HCEC 1CT (cell line): ENCODE results near the gene CALHM4.
A peak's percentile ranks its signal among the peaks of the same experiment; 100 is the strongest.
"Not testable (repeated sequence)": the region's sequence is repeated elsewhere in the genome, so short reads cannot be mapped to it uniquely, and the experiment has no call there.

Experiments used
- DNase-seq: peaks from one replicate; pipeline ENCODE4 v3.0.0-alpha.2; 2017

Gene CALHM4

DNA sequence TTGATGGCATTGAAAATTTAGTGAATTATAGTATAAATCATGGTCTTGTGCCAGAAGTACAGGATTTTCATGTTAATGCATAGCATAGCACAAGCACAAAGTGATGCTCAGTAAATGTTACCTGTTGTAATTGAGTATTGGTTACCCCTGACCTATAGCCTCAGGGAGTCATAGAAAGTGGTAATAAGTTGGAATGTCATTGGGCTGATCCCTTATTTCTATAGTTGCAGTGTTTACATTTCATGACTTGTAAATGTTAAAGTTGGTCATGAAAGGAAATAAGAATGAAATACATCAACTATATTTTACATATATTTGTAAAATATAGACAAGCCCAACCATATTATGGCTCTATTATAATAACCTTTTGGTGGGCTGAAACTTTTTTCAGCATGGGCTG lies 24.8 kb downstream of the CALHM4 start:
- DNase-seq = no peak

DNA sequence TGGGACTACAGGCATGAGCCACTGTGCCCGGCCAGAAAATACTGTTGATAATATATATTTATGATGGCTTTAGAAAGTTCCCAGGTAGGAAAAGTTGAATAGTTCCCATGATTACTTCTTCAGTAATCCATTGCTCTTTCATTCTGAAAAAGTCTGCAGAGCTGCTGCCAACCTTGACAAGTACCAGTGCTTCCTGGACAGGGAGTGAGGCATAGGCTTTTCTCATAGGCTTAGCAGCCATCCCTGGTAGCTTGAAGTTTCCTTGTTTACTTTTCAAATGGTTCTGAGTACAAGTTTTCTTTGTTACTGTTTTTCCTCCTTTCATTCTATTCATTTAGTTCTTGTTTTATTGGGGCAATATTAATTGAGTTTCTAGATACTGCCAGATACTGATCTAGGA lies 25.6 kb downstream of the CALHM4 start:
- DNase-seq = no peak

GRCh38 chr6:116580198-116580597 lies 26.6 kb downstream of the CALHM4 start:
- peak; percentile 71 for DNase-seq

- no peak for DNase-seq
Measured at GRCh38 chr6:116586276-116586675, 32.7 kb downstream of the CALHM4 start.

DNA sequence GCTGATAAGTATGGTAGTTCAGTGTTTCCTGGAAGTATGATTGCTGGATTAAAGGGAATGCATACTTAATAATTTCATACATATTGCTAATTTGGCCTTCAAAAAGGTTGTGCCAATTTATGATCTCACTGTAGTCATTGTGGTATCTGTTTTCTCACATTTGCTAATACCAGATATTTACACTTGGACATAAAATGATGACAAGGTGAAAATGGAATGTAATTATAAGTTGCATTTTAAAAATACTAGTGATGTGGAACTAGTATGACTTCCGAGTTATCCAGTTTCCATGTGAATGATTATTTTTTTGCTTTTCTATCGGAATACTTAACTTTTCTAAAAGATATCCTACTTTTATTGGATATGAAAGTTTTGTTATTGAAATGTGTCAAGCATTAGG lies 33.2 kb downstream of the CALHM4 start:
- DNase-seq = no peak

- DNase-seq = no peak
Measured at GRCh38 chr6:116595247-116595646, 41.7 kb downstream of the CALHM4 start.

DNA sequence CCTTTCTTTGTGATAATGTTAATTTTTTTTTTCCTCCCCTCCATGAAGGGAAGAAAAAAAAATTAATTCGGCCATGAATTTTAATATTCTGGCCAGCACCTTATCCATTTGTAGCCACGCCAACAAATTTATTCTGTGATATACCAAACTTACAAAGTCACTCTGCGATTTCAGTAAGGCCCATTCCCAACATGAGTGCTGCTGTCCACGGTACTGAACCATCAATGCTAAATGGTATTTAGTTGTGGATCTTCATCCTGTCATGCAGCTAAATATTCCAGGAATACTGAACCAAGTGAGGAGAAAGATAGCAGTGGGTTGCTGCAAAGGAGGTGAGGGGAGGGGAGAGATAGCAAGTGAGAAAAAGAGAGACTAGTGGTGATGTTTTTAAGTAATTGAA lies 43.3 kb downstream of the CALHM4 start:
- peak; percentile 8 for DNase-seq

GRCh38 chr6:116603916-116604315 lies 50.4 kb downstream of the CALHM4 start:
- DNase-seq = not testable (repeated sequence)

GRCh38 chr6:116604868-116605267 lies 51.3 kb downstream of the CALHM4 start:
- DNase-seq = not testable (repeated sequence)

DNA sequence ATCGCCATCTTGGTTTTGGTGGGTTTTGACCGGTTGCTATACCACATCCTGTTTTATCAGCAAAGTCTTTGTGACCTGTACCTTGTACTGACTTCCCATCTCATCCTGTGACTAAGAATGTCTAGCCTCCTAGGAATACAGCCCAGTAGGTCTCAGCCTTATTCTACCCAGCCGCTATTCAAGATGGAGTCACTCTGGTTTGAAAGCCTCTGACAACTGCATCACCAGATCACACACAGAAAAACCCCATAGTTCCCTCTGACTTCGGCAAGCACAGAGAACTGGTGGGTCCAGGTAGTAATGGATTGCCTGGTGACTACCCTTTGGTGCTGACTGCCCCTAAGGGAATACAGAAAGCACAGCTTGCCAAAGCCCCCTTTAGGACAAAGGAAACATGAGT lies 52.4 kb downstream of the CALHM4 start:
- DNase-seq = no peak
